CD14-positive monocyte (primary cell): ENCODE measurements around the gene ERMARD. TPM values are rescaled to one million over a fixed set of nuclear protein-coding genes. Genes with fewer than 3 reads are reported as not detected.

Source experiments
- DNase-seq, 3 donors: peaks; one replicate each; pipeline ENCODE4 v3.0.0-alpha.2; 2011 to 2022
- H2AFZ ChIP-seq: 2 replicates; pipeline ENCODE4 v1.6.0; 2012; ENCODE audit warnings: mild to moderate bottlenecking, low read depth, low read length, inconsistent platforms; ENCODE audit not compliant: insufficient read depth, poor library complexity, severe bottlenecking
- H3K27ac ChIP-seq, 2 donors: 1 replicate in 1 of 2; 2 replicates in 1 of 2; pipeline ENCODE4 v1.5.1; 2012 to 2013; ENCODE audit warnings: low read length in 2 of 2, control low read depth in 1 of 2, inconsistent platforms in 1 of 2, low read depth in 1 of 2, mild to moderate bottlenecking in 1 of 2
- H3K27me3 ChIP-seq, 2 donors: one replicate each; pipeline versions ENCODE4 v1.6.0 to v1.6.1; 2011 to 2013; ENCODE audit warnings: low read length in 2 of 2; ENCODE audit not compliant: control insufficient read depth in 2 of 2, insufficient read depth in 2 of 2
- H3K36me3 ChIP-seq, 2 donors: replicated peaks in 1 of 2; 1 replicate in 1 of 2; 2 replicates in 1 of 2; pipeline versions ENCODE4 v1.5.1 to v1.6.1; 2012 to 2013; ENCODE audit warnings: low read length in 2 of 2, control low read depth in 1 of 2, inconsistent platforms in 1 of 2, mild to moderate bottlenecking in 1 of 2; ENCODE audit not compliant: insufficient read depth in 2 of 2, control insufficient read depth in 1 of 2
- H3K4me1 ChIP-seq, 2 donors: 1 replicate in 1 of 2; 2 replicates in 1 of 2; pipeline versions ENCODE4 v1.5.1 to v1.6.1; 2012 to 2013; ENCODE audit warnings: low read length in 2 of 2, control low read depth in 1 of 2, inconsistent platforms in 1 of 2, mild to moderate bottlenecking in 1 of 2, moderate library complexity in 1 of 2; ENCODE audit not compliant: insufficient read depth in 2 of 2, control insufficient read depth in 1 of 2
- H3K4me2 ChIP-seq: replicated peaks from 2 replicates; pipeline ENCODE3; 2012; ENCODE audit warnings: low read length, moderate library complexity, mild to moderate bottlenecking; ENCODE audit not compliant: poor library complexity, severe bottlenecking; ENCODE audit errors: extremely low read depth
- H3K4me3 ChIP-seq, 3 experiments: fragments of 200-600 bp in 1 of 3; sonication (generic) in 1 of 3; replicated peaks in 1 of 3; 1 replicate in 2 of 3; 2 replicates in 1 of 3; pipeline ENCODE4 v1.5.1; 2011 to 2013; ENCODE audit warnings: low read length in 3 of 3, mild to moderate bottlenecking in 3 of 3, control low read depth in 2 of 3, low read depth in 2 of 3, inconsistent platforms in 1 of 3, moderate library complexity in 1 of 3
- H3K79me2 ChIP-seq: 2 replicates; pipeline ENCODE4 v1.6.0; 2012; ENCODE audit warnings: mild to moderate bottlenecking, control low read depth, inconsistent platforms, low read length, moderate library complexity; ENCODE audit not compliant: insufficient read depth
- H3K9ac ChIP-seq: 2 replicates; pipeline ENCODE4 v1.6.0; 2017; ENCODE audit warnings: low read length, mild to moderate bottlenecking; ENCODE audit not compliant: insufficient read depth, poor library complexity, severe bottlenecking
- H3K9me3 ChIP-seq, 2 donors: replicated peaks in 1 of 2; 1 replicate in 1 of 2; 2 replicates in 1 of 2; pipeline versions ENCODE4 v1.5.1 to v1.6.1; 2012 to 2013; ENCODE audit warnings: low read length in 2 of 2, control low read depth in 1 of 2; ENCODE audit not compliant: control insufficient read depth in 1 of 2, insufficient read depth in 1 of 2
- H4K20me1 ChIP-seq: 2 replicates; pipeline ENCODE4 v1.6.0; 2012; ENCODE audit warnings: mild to moderate bottlenecking, low read length, control low read depth, moderate library complexity; ENCODE audit not compliant: insufficient read depth
- H3K27ac Mint-ChIP-seq, 7 donors: one replicate each; pipeline ENCODE4 v1.8.0; 2020; ENCODE audit warnings: mild to moderate bottlenecking in 7 of 7, mixed read lengths in 7 of 7, moderate library complexity in 6 of 7, inconsistent platforms in 2 of 7
- H3K27me3 Mint-ChIP-seq, 3 donors: one replicate each; pipeline ENCODE4 v1.8.0; 2021 to 2022; ENCODE audit warnings: low read depth in 3 of 3, mild to moderate bottlenecking in 3 of 3, mixed read lengths in 3 of 3, moderate library complexity in 3 of 3, inconsistent platforms in 1 of 3
- H3K36me3 Mint-ChIP-seq, 2 donors: one replicate each; pipeline ENCODE4 v1.8.0; 2020; ENCODE audit warnings: mixed read lengths in 2 of 2, inconsistent platforms in 1 of 2, mild to moderate bottlenecking in 1 of 2
- H3K4me1 Mint-ChIP-seq: one replicate; pipeline ENCODE4 v1.8.0; 2020; ENCODE audit warnings: mild to moderate bottlenecking, mixed read lengths
- H3K4me3 Mint-ChIP-seq, 2 donors: one replicate each; pipeline ENCODE4 v1.8.0; 2020; ENCODE audit warnings: mild to moderate bottlenecking in 2 of 2, mixed read lengths in 2 of 2, moderate library complexity in 1 of 2
- H3K9me3 Mint-ChIP-seq, 7 donors: one replicate each; pipeline ENCODE4 v1.8.0; 2020 to 2022; ENCODE audit warnings: mixed read lengths in 7 of 7, mild to moderate bottlenecking in 6 of 7, moderate library complexity in 6 of 7, inconsistent platforms in 2 of 7
- CTCF ChIP-seq: fragments of 200-600 bp; IDR thresholded peaks from one replicate; pipeline ENCODE4 v1.8.0; 2022; ENCODE audit warnings: antibody characterized with exemption, mild to moderate bottlenecking
- WGBS: methylation state at CpG from one replicate; pipeline ENCODE4 v1.1.5; 2013; ENCODE audit warnings: missing lambda C conversion rate; ENCODE audit not compliant: insufficient coverage; 5-methylcytosine and 5-hydroxymethylcytosine counted together
- intact Hi-C, 2 donors: fragments of 100-400 bp; cut with micrococcal nuclease; formaldehyde crosslinking; loops; one replicate each; pipeline versions ENCODE4 v1.15.0 to v1.15.1; 2023
- polyA plus RNA-seq, 3 donors: library from polyadenylated mRNA; depleted of rRNA in 1 of 3; unstranded in 2 of 3; stranded (reverse) in 1 of 3; fragments of 300-500 nt in 2 of 3; fragments of >200 nt in 1 of 3; fragmentation: Illumina TruSeq in 2 of 3; gene quantifications; 1 replicate in 2 of 3; 2 replicates in 1 of 3; pipeline ENCODE4 v1.2.3, GENCODE V29; 2012 to 2021

ERMARD gene
- polyA plus RNA-seq, 3 donors = 10.6 to 33.0 (median 11.2) TPM

- Histone ChIP-seq H3K9ac (no peak overlapping the region), H3K79me2 (peaks cover 50% of the 10 kb centered on the region), H3K4me2 (peak overlapping the region; percentile 26), H3K36me3 (peaks cover 10 to 19% of the 10 kb centered on the region in 2 donors), H3K9me3 (no peaks in the 10 kb centered on the region), H3K27ac (no peak overlapping the region), H3K4me1 (peaks cover 23 to 38% of the 10 kb centered on the region in 2 donors), H2AFZ (peak overlapping the region; percentile 11), H3K4me3 (peak overlapping the region in 1 of 3 experiments; percentile 33), H4K20me1 (peaks cover 7% of the 10 kb centered on the region), H3K27me3 (peaks cover 0 to 5% of the 10 kb centered on the region in 2 donors)
- DNase-seq = no peak
- peak; percentile 23 for TF ChIP-seq CTCF
- H3K27me3 Mint-ChIP-seq = peaks cover 3 to 6% (median 3%) of the 10 kb centered on the region in 3 donors
- WGBS = 16% methylated on average over 3 of the region's 3 CpGs
- intact Hi-C loops = no loop called here
- peaks cover 30% of the 10 kb centered on the region for H3K4me1 Mint-ChIP-seq
- H3K4me3 Mint-ChIP-seq = peak overlapping the region; percentile 9 to 23
- H3K27ac Mint-ChIP-seq = peak overlapping the region in 4 of 7 donors; percentile 10 to 25 (median 23)
- H3K9me3 Mint-ChIP-seq = peaks cover 0 to 3% (median 0%) of the 10 kb centered on the region in 7 donors
- peaks cover 22 to 25% of the 10 kb centered on the region in 2 donors for H3K36me3 Mint-ChIP-seq
Observed at GRCh38 chr6:169720207-169720855, 31.1 kb upstream of the ERMARD start.

- Histone ChIP-seq H3K79me2 (peaks cover 44% of the 10 kb centered on the region), H4K20me1 (peaks cover 7% of the 10 kb centered on the region), H3K4me1 (peaks cover 27 to 42% of the 10 kb centered on the region in 2 donors), H2AFZ (peak overlapping the region; percentile 72), H3K9me3 (no peaks in the 10 kb centered on the region), H3K36me3 (no peaks in the 10 kb centered on the region), H3K4me2 (peak overlapping the region; percentile 95), H3K9ac (peak overlapping the region; percentile 82), H3K27me3 (peaks cover 0 to 8% of the 10 kb centered on the region in 2 donors), H3K27ac (peak overlapping the region; percentile 11 to 77), H3K4me3 (peak overlapping the region; percentile 68 to 85 (median 81))
- Mint-ChIP-seq H3K27ac (peak overlapping the region; percentile 14 to 95 (median 82)), H3K36me3 (peaks cover 8 to 13% of the 10 kb centered on the region in 2 donors), H3K9me3 (peaks cover 0 to 2% (median 0%) of the 10 kb centered on the region in 7 donors), H3K4me3 (peak overlapping the region; percentile 95), H3K27me3 (peaks cover 0 to 12% (median 5%) of the 10 kb centered on the region in 3 donors), H3K4me1 (peaks cover 36% of the 10 kb centered on the region)
- WGBS = 1% methylated on average over 20 of the region's 22 CpGs
- peak; percentile 44 to 51 (median 45) for DNase-seq
- no peak for TF ChIP-seq CTCF
- intact Hi-C loops = loop anchor here (2.0 kb wide), 1 partner anchor 20 kb away; the partner anchor contains the start of genes C6orf120 (in 2 of the 2) and WDR27 (in 2 of the 2)
Observed at GRCh38 chr6:169722362-169723199, 28.8 kb upstream of the ERMARD start.
